ENCODE results near the gene DERA.
"Not testable (repeated sequence)": the region's sequence is repeated elsewhere in the genome, so short reads cannot be mapped to it uniquely, and the experiment has no call there.

Gene DERA

GRCh38 chr12:16008421-16008824, 97.3 kb downstream of the DERA start:
- no peak for DNase-seq (ENCODE audit: low read depth in 2 of 2)

- DNase-seq (ENCODE audit: low read depth in 2 of 2) = no peak
Measured at GRCh38 chr12:16012117-16012516, 101.0 kb downstream of the DERA start.

GRCh38 chr12:16013722-16014121, 102.6 kb downstream of the DERA start:
- DNase-seq (ENCODE audit: low read depth in 2 of 2) = not testable (repeated sequence)

- DNase-seq (ENCODE audit: low read depth in 2 of 2) = not testable (repeated sequence)
Measured at GRCh38 chr12:16014394-16014793, 103.3 kb downstream of the DERA start.

GRCh38 chr12:16016748-16017147, 105.6 kb downstream of the DERA start:
- no peak for DNase-seq (ENCODE audit: low read depth in 2 of 2)

GRCh38 chr12:16018306-16018705, 107.2 kb downstream of the DERA start:
- DNase-seq (ENCODE audit: low read depth in 2 of 2) = no peak

- no peak for DNase-seq (ENCODE audit: low read depth in 2 of 2)
Measured at GRCh38 chr12:16019136-16019535, 108.0 kb downstream of the DERA start.

GRCh38 chr12:16020031-16020430, 108.9 kb downstream of the DERA start:
- no peak for DNase-seq (ENCODE audit: low read depth in 2 of 2)

- DNase-seq (ENCODE audit: low read depth in 2 of 2) = no peak
Measured at GRCh38 chr12:16021026-16021425, 109.9 kb downstream of the DERA start.

GRCh38 chr12:16021676-16022075, 110.5 kb downstream of the DERA start:
- DNase-seq (ENCODE audit: low read depth in 2 of 2) = no peak

GRCh38 chr12:16027002-16027401, 115.9 kb downstream of the DERA start:
- no peak for DNase-seq (ENCODE audit: low read depth in 2 of 2)

- DNase-seq (ENCODE audit: low read depth in 2 of 2) = no peak
Measured at GRCh38 chr12:16030744-16031143, 119.6 kb downstream of the DERA start.

- DNase-seq (ENCODE audit: low read depth in 2 of 2) = no peak
Measured at GRCh38 chr12:16034136-16034817, 123.1 kb downstream of the DERA start.

- no peak for DNase-seq (ENCODE audit: low read depth in 2 of 2)
Measured at GRCh38 chr12:16036073-16036472, 124.9 kb downstream of the DERA start.

- DNase-seq (ENCODE audit: low read depth in 2 of 2) = no peak
Measured at GRCh38 chr12:16037533-16037932, 126.4 kb downstream of the DERA start.

GRCh38 chr12:16043480-16043879, 132.3 kb downstream of the DERA start:
- no peak for DNase-seq (ENCODE audit: low read depth in 2 of 2)

GRCh38 chr12:16046266-16046665, 135.1 kb downstream of the DERA start:
- no peak for DNase-seq (ENCODE audit: low read depth in 2 of 2)

- no peak for DNase-seq (ENCODE audit: low read depth in 2 of 2)
Measured at GRCh38 chr12:16048511-16048910, 137.4 kb downstream of the DERA start.

- no peak for DNase-seq (ENCODE audit: low read depth in 2 of 2)
Measured at GRCh38 chr12:16056910-16057309, 145.8 kb downstream of the DERA start.

GRCh38 chr12:16057351-16057751, 146.2 kb downstream of the DERA start:
- not testable (repeated sequence) for DNase-seq (ENCODE audit: low read depth in 2 of 2)

GRCh38 chr12:16062611-16063010, 151.5 kb downstream of the DERA start:
- no peak for DNase-seq (ENCODE audit: low read depth in 2 of 2)

GRCh38 chr12:16063726-16064125, 152.6 kb downstream of the DERA start:
- no peak for DNase-seq (ENCODE audit: low read depth in 2 of 2)

GRCh38 chr12:16070113-16070512, 159.0 kb downstream of the DERA start:
- DNase-seq (ENCODE audit: low read depth in 2 of 2) = no peak

GRCh38 chr12:16072678-16073077, 161.5 kb downstream of the DERA start:
- DNase-seq (ENCODE audit: low read depth in 2 of 2) = no peak
